Neural progenitor cell (in vitro differentiated cells): ENCODE data around the gene OPCML. TPM values are rescaled to one million over a fixed set of nuclear protein-coding genes. Genes with fewer than 3 reads are reported as not detected.

Experiments
- DNase-seq: peaks from one replicate; pipeline ENCODE4 v3.0.0-alpha.2; 2016; ENCODE audit warnings: low spot score
- H2AFZ ChIP-seq: fragments of 200-600 bp; sonication (generic); replicated peaks from 2 replicates; pipeline ENCODE4 v1.6.1; 2016; ENCODE audit warnings: antibody characterized with exemption
- H3F3A ChIP-seq: fragments of 200-600 bp; sonication (generic); 2 replicates; pipeline ENCODE4 v1.6.1; 2016; ENCODE audit warnings: antibody characterized with exemption, low read depth
- H3K27ac ChIP-seq: fragments of 200-600 bp; sonication (generic); 2 replicates; pipeline ENCODE4 v1.5.1; 2016; ENCODE audit warnings: mild to moderate bottlenecking
- H3K27me3 ChIP-seq: fragments of 200-600 bp; sonication (generic); 2 replicates; pipeline ENCODE4 v1.6.1; 2016; ENCODE audit warnings: mild to moderate bottlenecking, moderate library complexity
- H3K36me3 ChIP-seq: fragments of 200-600 bp; sonication (generic); 2 replicates; pipeline ENCODE4 v1.5.1; 2016
- H3K4me1 ChIP-seq: fragments of 200-600 bp; sonication (generic); 2 replicates; pipeline ENCODE4 v1.6.1; 2016; ENCODE audit warnings: mixed run types
- H3K4me2 ChIP-seq: fragments of 200-600 bp; sonication (generic); 2 replicates; pipeline ENCODE4 v1.6.1; 2016
- H3K4me3 ChIP-seq: fragments of 200-600 bp; sonication (generic); 2 replicates; pipeline ENCODE4 v1.5.1; 2016
- H3K79me2 ChIP-seq: fragments of 200-600 bp; sonication (generic); 2 replicates; pipeline ENCODE4 v1.6.1; 2016; ENCODE audit warnings: low read depth
- H3K9ac ChIP-seq: fragments of 200-600 bp; sonication (generic); 2 replicates; pipeline ENCODE4 v1.6.1; 2016
- H3K9me3 ChIP-seq: fragments of 200-600 bp; sonication (generic); 2 replicates; pipeline ENCODE4 v1.5.1; 2016; ENCODE audit warnings: low read depth
- H4K20me1 ChIP-seq: fragments of 200-600 bp; sonication (generic); 2 replicates; pipeline ENCODE4 v1.6.1; 2016; ENCODE audit warnings: low read depth
- H3K27ac Mint-ChIP-seq: 3 replicates; pipeline ENCODE4 v1.8.0; 2021; ENCODE audit warnings: mixed read lengths
- H3K27me3 Mint-ChIP-seq: 2 replicates; pipeline ENCODE4 v1.8.0; 2022; ENCODE audit warnings: low read depth, mild to moderate bottlenecking, inconsistent platforms, moderate library complexity, mixed read lengths; ENCODE audit not compliant: insufficient read depth
- H3K36me3 Mint-ChIP-seq: 3 replicates; pipeline ENCODE4 v1.8.0; 2021; ENCODE audit warnings: mixed read lengths
- H3K4me1 Mint-ChIP-seq: 3 replicates; pipeline ENCODE4 v1.8.0; 2021; ENCODE audit warnings: mixed read lengths
- H3K4me3 Mint-ChIP-seq: 3 replicates; pipeline ENCODE4 v1.8.0; 2021; ENCODE audit warnings: mild to moderate bottlenecking, moderate library complexity, mixed read lengths
- H3K9me3 Mint-ChIP-seq: 3 replicates; pipeline ENCODE4 v1.8.0; 2020; ENCODE audit warnings: mixed read lengths
- EZH2 ChIP-seq: fragments of 200-600 bp; sonication (generic); IDR thresholded peaks from 2 replicates; pipeline ENCODE4 v1.6.1; 2017; ENCODE audit warnings: antibody characterized with exemption, mild to moderate bottlenecking, moderate library complexity
- EZH2phosphoT487 ChIP-seq: fragments of 200-600 bp; sonication (generic); IDR thresholded peaks from 2 replicates; pipeline ENCODE4 v1.6.1; 2017; ENCODE audit warnings: antibody characterized with exemption
- total RNA-seq: library from RNA; depleted of rRNA; stranded (reverse); fragments of >200 nt; gene quantifications from 2 replicates; pipeline ENCODE4 v1.2.3, GENCODE V29; 2015; ENCODE audit warnings: low replicate concordance
- TF ChIP-seq, protein P1 (sequence below): fragments of 200-600 bp; sonication (generic); IDR thresholded peaks from 2 replicates; pipeline ENCODE4 v1.5.1; 2017; ENCODE audit warnings: antibody characterized with exemption, mild to moderate bottlenecking

OPCML gene
- total RNA-seq, 1 donor from 2014 or later, result 0.02 TPM

DNA sequence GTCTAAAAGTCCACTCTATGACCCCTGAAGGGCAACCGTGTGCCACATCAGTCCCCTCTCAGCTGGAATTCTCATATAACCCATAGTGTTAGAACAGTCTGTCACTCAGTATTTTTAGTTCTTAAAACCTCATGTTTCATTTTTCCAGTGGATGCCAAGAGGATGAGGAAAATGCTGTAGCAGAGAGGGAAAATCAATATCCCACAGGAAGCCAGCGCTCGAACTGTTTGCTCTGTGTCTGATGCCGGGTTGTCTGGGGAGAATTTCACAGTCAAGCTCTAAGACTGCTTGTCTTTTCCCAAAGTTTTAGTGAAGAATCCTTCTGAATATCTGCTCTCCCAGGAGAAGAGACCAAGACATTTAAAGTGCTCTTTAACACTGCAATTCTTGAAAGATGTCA is 360.9 kb downstream of the OPCML start:
- Histone ChIP-seq H2AFZ (no peak overlapping the region), H3K4me1 (peaks cover 7% of the 10 kb centered on the region), H3K9ac (no peak overlapping the region), H3F3A (no peaks in the 10 kb centered on the region), H3K79me2 (no peaks in the 10 kb centered on the region), H3K27ac (no peak overlapping the region), H3K4me3 (no peak overlapping the region), H4K20me1 (no peaks in the 10 kb centered on the region), H3K27me3 (no peaks in the 10 kb centered on the region), H3K36me3 (no peaks in the 10 kb centered on the region), H3K9me3 (no peaks in the 10 kb centered on the region), H3K4me2 (no peak overlapping the region)
- Mint-ChIP-seq H3K27me3 (peaks cover 5% of the 10 kb centered on the region), H3K36me3 (no peaks in the 10 kb centered on the region), H3K4me3 (no peak overlapping the region), H3K4me1 (no peaks in the 10 kb centered on the region), H3K27ac (no peak overlapping the region), H3K9me3 (no peaks in the 10 kb centered on the region)
- TF ChIP-seq EZH2phosphoT487, result no peak
- no peak for TF ChIP-seq EZH2
- TF ChIP-seq, protein P1, sequence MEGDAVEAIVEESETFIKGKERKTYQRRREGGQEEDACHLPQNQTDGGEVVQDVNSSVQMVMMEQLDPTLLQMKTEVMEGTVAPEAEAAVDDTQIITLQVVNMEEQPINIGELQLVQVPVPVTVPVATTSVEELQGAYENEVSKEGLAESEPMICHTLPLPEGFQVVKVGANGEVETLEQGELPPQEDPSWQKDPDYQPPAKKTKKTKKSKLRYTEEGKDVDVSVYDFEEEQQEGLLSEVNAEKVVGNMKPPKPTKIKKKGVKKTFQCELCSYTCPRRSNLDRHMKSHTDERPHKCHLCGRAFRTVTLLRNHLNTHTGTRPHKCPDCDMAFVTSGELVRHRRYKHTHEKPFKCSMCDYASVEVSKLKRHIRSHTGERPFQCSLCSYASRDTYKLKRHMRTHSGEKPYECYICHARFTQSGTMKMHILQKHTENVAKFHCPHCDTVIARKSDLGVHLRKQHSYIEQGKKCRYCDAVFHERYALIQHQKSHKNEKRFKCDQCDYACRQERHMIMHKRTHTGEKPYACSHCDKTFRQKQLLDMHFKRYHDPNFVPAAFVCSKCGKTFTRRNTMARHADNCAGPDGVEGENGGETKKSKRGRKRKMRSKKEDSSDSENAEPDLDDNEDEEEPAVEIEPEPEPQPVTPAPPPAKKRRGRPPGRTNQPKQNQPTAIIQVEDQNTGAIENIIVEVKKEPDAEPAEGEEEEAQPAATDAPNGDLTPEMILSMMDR, result no peak
- no peak for DNase-seq

DNA sequence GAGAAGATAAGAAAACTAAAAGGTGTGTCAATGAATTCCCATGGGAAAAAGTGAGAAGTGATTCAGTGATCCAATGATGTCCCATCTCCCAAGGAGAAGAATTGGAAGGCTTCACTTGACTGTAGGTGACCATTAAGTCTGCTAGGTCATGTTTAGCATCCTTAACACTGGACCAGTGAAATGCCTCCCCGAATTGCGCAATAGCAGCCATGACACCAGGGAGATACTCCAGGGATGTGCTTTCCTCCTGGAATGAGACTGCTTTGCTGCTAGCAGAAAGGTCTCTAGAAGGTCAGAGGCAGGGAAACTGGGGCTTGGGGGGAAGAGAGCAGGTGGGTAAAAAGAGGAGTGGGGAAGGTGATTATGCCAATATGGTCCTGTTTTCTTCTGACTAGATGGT is 364.3 kb downstream of the OPCML start:
- H3K4me3 ChIP-seq, result no peak overlapping the region
- H3F3A ChIP-seq, result peaks cover 4% of the 10 kb centered on the region
- no peak overlapping the region for H3K4me2 ChIP-seq
- no peaks in the 10 kb centered on the region for H4K20me1 ChIP-seq
- H3K9ac ChIP-seq, result no peak overlapping the region
- no peak for DNase-seq
- no peak overlapping the region for H3K27ac ChIP-seq
- no peak overlapping the region for H3K4me3 Mint-ChIP-seq
- peaks cover 4% of the 10 kb centered on the region for H3K4me1 Mint-ChIP-seq
- no peaks in the 10 kb centered on the region for H3K9me3 ChIP-seq
- no peak overlapping the region for H2AFZ ChIP-seq
- TF ChIP-seq, protein P1, result no peak
- TF ChIP-seq EZH2phosphoT487, result no peak
- TF ChIP-seq EZH2, result no peak
- no peaks in the 10 kb centered on the region for H3K27me3 ChIP-seq
- H3K36me3 Mint-ChIP-seq, result no peaks in the 10 kb centered on the region
- H3K9me3 Mint-ChIP-seq, result no peaks in the 10 kb centered on the region
- H3K79me2 ChIP-seq, result no peaks in the 10 kb centered on the region
- peaks cover 5% of the 10 kb centered on the region for H3K27me3 Mint-ChIP-seq
- H3K27ac Mint-ChIP-seq, result no peak overlapping the region
- H3K36me3 ChIP-seq, result no peaks in the 10 kb centered on the region
- H3K4me1 ChIP-seq, result peaks cover 22% of the 10 kb centered on the region

DNA sequence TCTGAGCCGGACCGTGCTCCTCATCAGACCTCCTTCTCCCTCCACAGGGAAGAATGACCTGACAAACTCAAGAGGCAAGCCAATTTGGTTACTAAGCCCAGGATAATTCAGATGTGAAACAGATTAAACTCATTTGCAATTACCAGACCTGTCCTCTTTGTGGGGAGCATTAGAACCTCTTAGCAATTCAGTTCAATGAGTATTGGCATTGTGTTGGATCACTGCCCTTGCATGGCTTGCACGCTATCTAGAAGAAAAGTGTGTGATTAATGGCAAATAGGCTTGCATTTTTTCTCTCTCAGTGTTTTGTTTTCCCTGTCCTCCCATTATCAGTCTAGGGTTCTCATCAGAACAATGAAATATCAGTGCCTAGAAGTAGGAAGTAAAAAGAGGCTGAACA is 365.6 kb downstream of the OPCML start:
- H3K4me2 ChIP-seq, result no peak overlapping the region
- Mint-ChIP-seq H3K27ac (no peak overlapping the region), H3K9me3 (no peaks in the 10 kb centered on the region), H3K27me3 (peaks cover 5% of the 10 kb centered on the region), H3K4me1 (peaks cover 4% of the 10 kb centered on the region), H3K4me3 (no peak overlapping the region), H3K36me3 (no peaks in the 10 kb centered on the region)
- H3K27me3 ChIP-seq, result no peaks in the 10 kb centered on the region
- TF ChIP-seq, protein P1, result no peak
- TF ChIP-seq EZH2 (no peak), EZH2phosphoT487 (no peak)
- H3K4me3 ChIP-seq, result no peak overlapping the region
- H4K20me1 ChIP-seq, result no peaks in the 10 kb centered on the region
- H3K9me3 ChIP-seq, result no peaks in the 10 kb centered on the region
- no peaks in the 10 kb centered on the region for H3K79me2 ChIP-seq
- no peak for DNase-seq
- no peak overlapping the region for H3K9ac ChIP-seq
- H3K4me1 ChIP-seq, result peaks cover 22% of the 10 kb centered on the region
- no peak overlapping the region for H3K27ac ChIP-seq
- no peak overlapping the region for H2AFZ ChIP-seq
- no peaks in the 10 kb centered on the region for H3K36me3 ChIP-seq
- H3F3A ChIP-seq, result peaks cover 4% of the 10 kb centered on the region

DNA sequence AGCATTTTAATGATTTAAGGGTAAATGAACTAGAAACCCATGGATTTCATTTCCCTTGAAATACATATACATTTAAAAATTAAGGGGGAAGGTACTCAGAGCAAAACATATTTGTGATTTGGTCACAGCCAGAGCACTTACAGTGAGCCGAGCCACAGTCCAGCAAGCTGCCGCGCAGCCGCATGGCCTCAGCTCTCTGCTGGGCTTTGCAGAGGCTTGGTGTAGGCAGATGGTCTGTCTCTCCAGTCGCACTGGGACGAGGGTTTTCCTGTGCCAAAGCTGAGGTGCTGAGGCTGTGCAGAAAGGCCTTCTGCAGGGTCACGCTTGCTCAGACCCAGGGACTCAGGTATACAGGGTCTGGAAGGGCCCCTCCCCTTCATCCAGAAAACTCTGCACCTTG is 367.3 kb downstream of the OPCML start:
- no peaks in the 10 kb centered on the region for H3K36me3 ChIP-seq
- H3K4me1 ChIP-seq, result peaks cover 22% of the 10 kb centered on the region
- Mint-ChIP-seq H3K27ac (no peak overlapping the region), H3K4me1 (peaks cover 4% of the 10 kb centered on the region), H3K36me3 (no peaks in the 10 kb centered on the region), H3K9me3 (no peaks in the 10 kb centered on the region), H3K4me3 (no peak overlapping the region), H3K27me3 (peaks cover 4% of the 10 kb centered on the region)
- H3K9me3 ChIP-seq, result no peaks in the 10 kb centered on the region
- no peaks in the 10 kb centered on the region for H4K20me1 ChIP-seq
- no peak overlapping the region for H3K9ac ChIP-seq
- H3K4me2 ChIP-seq, result no peak overlapping the region
- no peak overlapping the region for H2AFZ ChIP-seq
- no peak for TF ChIP-seq EZH2
- no peak for TF ChIP-seq EZH2phosphoT487
- TF ChIP-seq, protein P1, result no peak
- H3K79me2 ChIP-seq, result no peaks in the 10 kb centered on the region
- H3K4me3 ChIP-seq, result no peak overlapping the region
- H3K27me3 ChIP-seq, result no peaks in the 10 kb centered on the region
- peak; percentile 24 for DNase-seq
- no peak overlapping the region for H3K27ac ChIP-seq
- peaks cover 4% of the 10 kb centered on the region for H3F3A ChIP-seq
